HG02642 (cell line): ENCODE results near the gene UQCRC2.
"Not testable (repeated sequence)": the region's sequence is repeated elsewhere in the genome, so short reads cannot be mapped to it uniquely, and the experiment has no call there.

Source experiments
- ATAC-seq: cut with Tn5 transposase; IDR thresholded peaks from one replicate; pipeline ENCODE4 v1.9.1; 2021; ENCODE audit warnings: mild to moderate bottlenecking; ENCODE audit not compliant: unreplicated experiment, poor library complexity

UQCRC2 gene

GRCh38 chr16:22007509-22008214, 54.5 kb downstream of the UQCRC2 start, which contains the start of gene MOSMO:
Gene MOSMO, plus strand, starts transcription at chr16:22008111. Its CDS starts 191 bp downstream, at chr16:22008302.
- peak; percentile 69 for ATAC-seq

GRCh38 chr16:22008215-22009059, 55.3 kb downstream of the UQCRC2 start:
- peak; percentile 36 for ATAC-seq

GRCh38 chr16:22010902-22011301, 57.7 kb downstream of the UQCRC2 start:
- ATAC-seq = no peak

- ATAC-seq = no peak
Measured at GRCh38 chr16:22012241-22012640, 59.1 kb downstream of the UQCRC2 start.

GRCh38 chr16:22013486-22013885, 60.3 kb downstream of the UQCRC2 start:
- ATAC-seq = no peak

GRCh38 chr16:22014271-22014873, 61.2 kb downstream of the UQCRC2 start:
- ATAC-seq = no peak

- no peak for ATAC-seq
Measured at GRCh38 chr16:22016927-22017326, 63.8 kb downstream of the UQCRC2 start.

- ATAC-seq = no peak
Measured at GRCh38 chr16:22018559-22018958, 65.4 kb downstream of the UQCRC2 start.

GRCh38 chr16:22022151-22022550, 69.0 kb downstream of the UQCRC2 start:
- ATAC-seq = no peak

GRCh38 chr16:22023505-22023904, 70.3 kb downstream of the UQCRC2 start:
- ATAC-seq = no peak

- not testable (repeated sequence) for ATAC-seq
Measured at GRCh38 chr16:22024785-22025184, 71.6 kb downstream of the UQCRC2 start.

- no peak for ATAC-seq
Measured at GRCh38 chr16:22027633-22028032, 74.5 kb downstream of the UQCRC2 start.

- ATAC-seq = no peak
Measured at GRCh38 chr16:22029632-22030031, 76.5 kb downstream of the UQCRC2 start.

- ATAC-seq = no peak
Measured at GRCh38 chr16:22030087-22030812, 77.1 kb downstream of the UQCRC2 start.

GRCh38 chr16:22031483-22032083, 78.4 kb downstream of the UQCRC2 start:
- no peak for ATAC-seq
